GM12878 (cell line): ENCODE measurements around the gene DGKI. TPM values are rescaled to one million over a fixed set of nuclear protein-coding genes. Genes with fewer than 3 reads are reported as not detected.

Source experiments
- ATAC-seq: fragments of 200-7000 bp; cut with Tn5 transposase; 3 replicates; pipeline ENCODE4 v1.9.1; 2020; ENCODE audit warnings: mild to moderate bottlenecking, moderate library complexity
- BruUV-seq: library from RNA; stranded (reverse); fragments of 400-500 nt; replicated peaks from 2 replicates; lab custom pipeline; 2021; lab: Mats Ljungman, UMichigan
- CTCF ChIA-PET: fragments of 300-600 bp; sonication (Branson Sonifier 250); formaldehyde crosslinking; extraction: SDS; loops from one replicate; lab custom pipeline; 2021; ENCODE audit warnings: inconsistent platforms; lab: Yijun Ruan, JAX
- POLR2A ChIA-PET: fragments of 350-600 bp; formaldehyde crosslinking; extraction: SDS; loops from one replicate; lab custom pipeline; 2021; ENCODE audit warnings: inconsistent platforms; lab: Charles Lee
- RAD21 ChIA-PET: fragments of 300-600 bp; sonication (Branson Sonifier 250); formaldehyde crosslinking; loops from one replicate; lab custom pipeline; 2023; ENCODE audit warnings: antibody characterized with exemption; ENCODE audit not compliant: unreplicated experiment; lab: Charles Lee
- SMC1A ChIA-PET: fragments of 300-600 bp; sonication (Branson Sonifier 250); formaldehyde crosslinking; loops from one replicate; lab custom pipeline; 2023; ENCODE audit not compliant: unreplicated experiment, uncharacterized antibody; lab: Charles Lee
- DNase-seq: peaks from one replicate; pipeline ENCODE4 v3.0.0-alpha.2; 2011; ENCODE audit warnings: low read depth, low spot score
- FAIRE-seq: peaks from 3 replicates; lab custom pipeline; 2011; peaks lifted over from hg19 to GRCh38; lab: Jason Lieb, UNC
- H2AFZ ChIP-seq: 2 replicates; pipeline ENCODE4 v1.6.0; 2011; ENCODE audit warnings: low read depth, low read length, control low read depth; ENCODE audit not compliant: control insufficient read depth
- H3K27ac ChIP-seq: 2 replicates; pipeline ENCODE4 v1.5.1; 2011; ENCODE audit warnings: control low read depth; ENCODE audit not compliant: control insufficient read depth, insufficient read depth
- H3K27me3 ChIP-seq, 2 experiments: replicated peaks in 1 of 2; 2 replicates each; pipeline versions ENCODE4 v1.6.0 to v1.6.1; 2011; ENCODE audit warnings: low read length in 1 of 2; ENCODE audit not compliant: control insufficient read depth in 2 of 2, insufficient read depth in 2 of 2
- H3K36me3 ChIP-seq, 2 experiments: 2 replicates each; pipeline ENCODE4 v1.5.1; 2011; ENCODE audit warnings: low read length in 1 of 2; ENCODE audit not compliant: control insufficient read depth in 2 of 2, insufficient read depth in 2 of 2
- H3K4me1 ChIP-seq: 2 replicates; pipeline ENCODE4 v1.6.1; 2011; ENCODE audit warnings: mild to moderate bottlenecking, low read length, moderate library complexity, mixed read lengths; ENCODE audit not compliant: control insufficient read depth, insufficient read depth
- H3K4me2 ChIP-seq: 2 replicates; pipeline ENCODE4 v1.6.0; 2011; ENCODE audit warnings: control low read depth; ENCODE audit not compliant: control insufficient read depth, insufficient read depth
- H3K4me3 ChIP-seq: fragments of 200-600 bp; sonication (generic); 2 replicates; pipeline ENCODE4 v1.5.1; 2016
- H3K79me2 ChIP-seq: 2 replicates; pipeline ENCODE4 v1.6.0; 2011; ENCODE audit warnings: low read length; ENCODE audit not compliant: control insufficient read depth, insufficient read depth
- H3K9ac ChIP-seq: 2 replicates; pipeline ENCODE4 v1.8.0; 2011; ENCODE audit warnings: low read length, control low read depth, mixed read lengths; ENCODE audit not compliant: control insufficient read depth, insufficient read depth
- H3K9me3 ChIP-seq: replicated peaks from 3 replicates; pipeline ENCODE4 v1.5.1; 2011; ENCODE audit warnings: mild to moderate bottlenecking, low read length; ENCODE audit not compliant: control insufficient read depth, insufficient read depth
- H4K20me1 ChIP-seq: 2 replicates; pipeline ENCODE4 v1.6.0; 2011; ENCODE audit not compliant: control insufficient read depth, insufficient read depth
- E2F4 ChIP-seq: IDR thresholded peaks from 2 replicates; pipeline ENCODE4 v1.6.1; 2012; ENCODE audit warnings: low read depth, low read length, improper control_type of control experiment
- EED ChIP-seq: sonication (generic); IDR thresholded peaks from 2 replicates; pipeline ENCODE4 v1.6.1; 2016; ENCODE audit warnings: antibody characterized with exemption, low read depth
- IRF5 ChIP-seq: fragments of 450-650 bp; IDR thresholded peaks from 2 replicates; pipeline ENCODE4 v1.6.1; 2017; ENCODE audit warnings: borderline replicate concordance
- MEF2B ChIP-seq: fragments of 450-650 bp; IDR thresholded peaks from 2 replicates; pipeline ENCODE4 v1.6.1; 2018; ENCODE audit warnings: mild to moderate bottlenecking, moderate library complexity; ENCODE audit not compliant: partially characterized antibody, poor library complexity, severe bottlenecking
- PBX3 ChIP-seq: IDR thresholded peaks from 2 replicates; pipeline ENCODE4 v1.6.1; 2011; ENCODE audit warnings: mild to moderate bottlenecking, low read depth, low read length, moderate library complexity; ENCODE audit not compliant: insufficient replicate concordance
- REST ChIP-seq: IDR thresholded peaks from 2 replicates; pipeline ENCODE4 v1.6.1; 2012; ENCODE audit warnings: mild to moderate bottlenecking, low read depth, low read length
- SMC3 ChIP-seq: IDR thresholded peaks from 2 replicates; pipeline ENCODE4 v1.6.1; 2011; ENCODE audit warnings: low read length, improper control_type of control experiment, borderline replicate concordance
- TARDBP ChIP-seq: IDR thresholded peaks from 2 replicates; pipeline ENCODE4 v1.6.1; 2016; ENCODE audit warnings: borderline replicate concordance
- ZBTB33 ChIP-seq: fragments of 450-650 bp; IDR thresholded peaks from 2 replicates; pipeline ENCODE4 v1.6.1; 2017; ENCODE audit warnings: mild to moderate bottlenecking
- WGBS: methylation state at CpG from one replicate; pipeline ENCODE4 v1.1.6; 2016; ENCODE audit warnings: low lambda C conversion rate; ENCODE audit not compliant: insufficient replicate concordance, insufficient coverage; ENCODE audit errors: missing lambda C conversion rate; 5-methylcytosine and 5-hydroxymethylcytosine counted together
- in situ Hi-C: fragments of 300-500 bp; cut with MboI; formaldehyde crosslinking; loops from 9 replicates; pipeline ENCODE4 v1.14.3; 2018; ENCODE audit warnings: mixed read lengths
- intact Hi-C: fragments of 100-400 bp; cut with micrococcal nuclease; formaldehyde crosslinking; loops from one replicate; pipeline ENCODE4 v1.14.2; 2022; ENCODE audit not compliant: unreplicated experiment
- polyA plus RNA-seq, 11 experiments: library from polyadenylated mRNA; depleted of rRNA in 4 of 11; unstranded in 6 of 11; stranded (reverse) in 5 of 11; fragments of >200 nt; fragmentation: Nextera tagmentation in 4 of 11; fragmentation: Illumina TruSeq in 1 of 11; extraction: Ambion mirVana in 4 of 11; extraction: Trizol in 1 of 11; gene quantifications; 1 replicate in 1 of 11; 2 replicates in 10 of 11; pipeline versions ENCODE4 v1.2.1 to v1.2.3, GENCODE V29; 2011 to 2016; ENCODE audit warnings: inconsistent platforms in 2 of 11, missing spikeins in 2 of 11, low read depth in 1 of 11
- total RNA-seq, 4 experiments: library from RNA; depleted of rRNA in 3 of 4; stranded (reverse); fragments of >200 nt in 3 of 4; fragmentation: Illumina TruSeq in 1 of 4; extraction: Trizol in 1 of 4; gene quantifications; 2 replicates each; pipeline versions ENCODE4 v1.2.1 to v1.2.3, GENCODE V29; 2013 to 2021

DGKI gene
- total and polyA plus RNA-seq, 10 of the 15 experiments (the other 5 are each of a cell fraction or from before 2014, with no cell fraction given): 10.4 to 37.1 (median 22.1) TPM

- no peak for TF ChIP-seq REST
Measured at GRCh38 chr7:137388916-137389315, 457.9 kb downstream of the DGKI start (continued).

GRCh38 chr7:137386966-137387365 lies 459.8 kb downstream of the DGKI start:
- no peak overlapping the region for H3K9ac ChIP-seq
- ChIA-PET SMC1A (interaction anchor here (1.3 kb wide), 1 partner anchor 61 kb away, joined by 3 read pairs; no protein-coding TSS in a partner anchor), POLR2A (no interaction called here), CTCF (interaction anchor here (0.7 to 2.4 kb wide), 2 partner anchors 10 to 14 kb away, joined by 3 to 10 read pairs; no protein-coding TSS in a partner anchor), RAD21 (no interaction called here)
- TF ChIP-seq PBX3 (no peak), SMC3 (no peak), E2F4 (no peak), IRF5 (no peak), EED (no peak), MEF2B (no peak), ZBTB33 (no peak), TARDBP (no peak)
- H3K36me3 ChIP-seq: no peaks in the 10 kb centered on the region
- intact Hi-C loops (no loop called here), in situ Hi-C loops (no loop called here)
- no peak overlapping the region for H3K27ac ChIP-seq
- no peaks in the 10 kb centered on the region for H3K4me1 ChIP-seq
- no TSS peak for BruUV-seq
- no peaks in the 10 kb centered on the region for H3K27me3 ChIP-seq
- ATAC-seq (no peak), DNase-seq (no peak), FAIRE-seq (no peak)
- H4K20me1 ChIP-seq: no peaks in the 10 kb centered on the region
- no peaks in the 10 kb centered on the region for H3K79me2 ChIP-seq
- no peak overlapping the region for H2AFZ ChIP-seq
- no peaks in the 10 kb centered on the region for H3K9me3 ChIP-seq
- no peak overlapping the region for H3K4me2 ChIP-seq
- no peak overlapping the region for H3K4me3 ChIP-seq
- WGBS: 0% methylated on average over 1 of the region's 1 CpG
